Left colon (tissue), 2 donors: ENCODE results near the gene ATXN8OS. TPM values are rescaled to one million over a fixed set of nuclear protein-coding genes. Genes with fewer than 3 reads are reported as not detected.

Experiments
- total RNA-seq, 2 donors: library from RNA; stranded (reverse); fragmentation: NEBNext Ultra II Directional; extraction: Animal tissue kit (Norgen Biotek cat#: 25700); gene quantifications; one replicate each; pipeline ENCODE4 v1.2.1, GENCODE V29; 2021
- donor health status: DM: no; HTN: no; CAD: no.
- donor health status: DM: yes; HTN: yes; CAD: no.

Gene ATXN8OS
- total RNA-seq, 2 donors from 2014 or later: not detected

Other genes with a start within 250 kb of the ATXN8OS start
- under 1 TPM in 1 of 2 donors, not detected in 1; 0.08 TPM for gene KLHL1, start 626 bp downstream of the ATXN8OS start, total RNA-seq